A549 (cell line): ENCODE data around the gene NAB1. TPM values are rescaled to one million over a fixed set of nuclear protein-coding genes. Genes with fewer than 3 reads are reported as not detected.
A peak's percentile ranks its signal among the peaks of the same experiment; 100 is the strongest.

ENCODE experiments used
- ATAC-seq, 2 experiments: fragments of 200-7000 bp in 1 of 2; fragments of >200 bp in 1 of 2; cut with Nextera tagmentation in 1 of 2; cut with Tn5 transposase in 1 of 2; 3 replicates each; pipeline versions ENCODE4 v1.8.0 to v1.9.1; 2018 to 2020; ENCODE audit warnings: mild to moderate bottlenecking in 1 of 2, moderate library complexity in 1 of 2
- CTCF ChIA-PET: fragments of 300-600 bp; sonication (Branson Sonifier 250); formaldehyde crosslinking; extraction: SDS; loops from one replicate; lab custom pipeline; 2021; ENCODE audit warnings: antibody characterized with exemption, inconsistent platforms; lab: Yijun Ruan, JAX
- POLR2A ChIA-PET: fragments of 350-600 bp; formaldehyde crosslinking; extraction: SDS; loops from one replicate; lab custom pipeline; 2021; ENCODE audit warnings: antibody characterized with exemption, inconsistent platforms; lab: Yijun Ruan, JAX
- DNase-seq, 2 experiments: peaks; one replicate each; pipeline versions ENCODE4 v3.0.0 to v3.0.0-alpha.2; 2011 to 2016; ENCODE audit warnings: low read depth in 1 of 2, low spot score in 1 of 2
- FAIRE-seq: peaks from 2 replicates; lab custom pipeline; 2011; peaks lifted over from hg19 to GRCh38; lab: Jason Lieb, UNC
- H3K27ac ChIP-seq, 2 experiments: fragments of >200 bp; sonication (Bioruptor Twin); formaldehyde crosslinking; 3 replicates each; pipeline ENCODE4 v1.5.1; 2016 to 2017
- H3K4me1 ChIP-seq: fragments of >200 bp; sonication (Bioruptor Twin); formaldehyde crosslinking; 3 replicates; pipeline ENCODE4 v1.6.1; 2016
- H3K4me2 ChIP-seq: fragments of >200 bp; sonication (Bioruptor Twin); formaldehyde crosslinking; 3 replicates; pipeline ENCODE4 v1.6.1; 2016
- H3K4me3 ChIP-seq: fragments of >200 bp; sonication (Bioruptor Twin); formaldehyde crosslinking; 3 replicates; pipeline ENCODE4 v1.5.1; 2016
- H3K9me3 ChIP-seq: fragments of >200 bp; sonication (Bioruptor Twin); formaldehyde crosslinking; 3 replicates; pipeline ENCODE4 v1.6.1; 2016
- ATOH8 ChIP-seq: fragments of 250-450 bp; sonication (Bioruptor Pico); IDR thresholded peaks from 2 replicates; pipeline ENCODE4 v1.5.0; 2020; ENCODE audit warnings: low read depth, mild to moderate bottlenecking, moderate library complexity
- BCL3 ChIP-seq: fragments of >200 bp; sonication (Bioruptor Twin); formaldehyde crosslinking; IDR thresholded peaks from 3 replicates; pipeline ENCODE4 v1.6.1; 2016
- BHLHE40 ChIP-seq: IDR thresholded peaks from 2 replicates; pipeline ENCODE4 v1.6.1; 2012; ENCODE audit warnings: low read depth, low read length, inconsistent platforms
- CHD2 ChIP-seq: fragments of 150-350 bp; IDR thresholded peaks from 2 replicates; pipeline ENCODE4 v1.6.1; 2014; ENCODE audit warnings: low read length; ENCODE audit not compliant: partially characterized antibody
- E2F6 ChIP-seq: IDR thresholded peaks from 2 replicates; pipeline ENCODE4 v1.6.1; 2012; ENCODE audit warnings: low read depth, borderline replicate concordance
- EHF ChIP-seq: fragments of 250-450 bp; sonication (Bioruptor Pico); IDR thresholded peaks from 2 replicates; pipeline ENCODE4 v1.5.0; 2020; ENCODE audit warnings: mild to moderate bottlenecking
- ELK1 ChIP-seq: fragments of 150-350 bp; IDR thresholded peaks from 2 replicates; pipeline ENCODE4 v1.6.1; 2014; ENCODE audit warnings: low read depth, mild to moderate bottlenecking, low read length
- GATA3 ChIP-seq: IDR thresholded peaks from 2 replicates; pipeline ENCODE4 v1.6.1; 2012; ENCODE audit warnings: borderline replicate concordance
- HEYL ChIP-seq: fragments of 250-450 bp; sonication (Bioruptor Pico); IDR thresholded peaks from 2 replicates; pipeline ENCODE4 v1.8.0; 2021; ENCODE audit warnings: mild to moderate bottlenecking, moderate library complexity
- HOXA7 ChIP-seq: fragments of 250-450 bp; sonication (Bioruptor Pico); IDR thresholded peaks from 2 replicates; pipeline ENCODE4 v1.5.0; 2020; ENCODE audit warnings: mild to moderate bottlenecking, moderate library complexity
- HOXB13 ChIP-seq: fragments of 250-450 bp; sonication (Bioruptor Pico); IDR thresholded peaks from 2 replicates; pipeline ENCODE4 v1.5.0; 2020; ENCODE audit warnings: low read depth, mild to moderate bottlenecking, moderate library complexity
- JUN ChIP-seq, 2 experiments: fragments of >200 bp; sonication (Bioruptor Twin); formaldehyde crosslinking; IDR thresholded peaks; 2 replicates in 1 of 2; 3 replicates in 1 of 2; pipeline ENCODE4 v1.6.1; 2016 to 2017
- MAFK ChIP-seq: fragments of 450-650 bp; IDR thresholded peaks from 2 replicates; pipeline ENCODE4 v1.6.1; 2014; ENCODE audit not compliant: partially characterized antibody
- MAZ ChIP-seq: fragments of 150-350 bp; IDR thresholded peaks from 2 replicates; pipeline ENCODE4 v1.6.1; 2014; ENCODE audit warnings: antibody characterized with exemption, low read depth, low read length, borderline replicate concordance
- MYC ChIP-seq: IDR thresholded peaks from 2 replicates; pipeline ENCODE4 v1.6.1; 2012; ENCODE audit warnings: mild to moderate bottlenecking, inconsistent platforms, low read length, improper control_type of control experiment, borderline replicate concordance
- NPAS2 ChIP-seq: fragments of 250-450 bp; sonication (Bioruptor Pico); IDR thresholded peaks from 2 replicates; pipeline ENCODE4 v1.8.0; 2022; ENCODE audit warnings: mild to moderate bottlenecking, moderate library complexity, borderline replicate concordance
- PBX3 ChIP-seq: IDR thresholded peaks from 2 replicates; pipeline ENCODE4 v1.6.1; 2012
- PHF8 ChIP-seq: fragments of 200-600 bp; sonication (generic); IDR thresholded peaks from 2 replicates; pipeline ENCODE4 v1.6.1; 2016; ENCODE audit warnings: low read depth, mild to moderate bottlenecking, antibody characterized with exemption, moderate library complexity, borderline replicate concordance
- RAD21 ChIP-seq, 2 experiments: fragments of >200 bp in 1 of 2; sonication (Bioruptor Twin) in 1 of 2; formaldehyde crosslinking in 1 of 2; IDR thresholded peaks in 1 of 2; conservative IDR thresholded peaks in 1 of 2; 2 replicates in 1 of 2; 3 replicates in 1 of 2; pipeline ENCODE4 v1.6.1; 2012 to 2018; ENCODE audit warnings: inconsistent platforms in 1 of 2
- TFCP2L1 ChIP-seq: fragments of 250-450 bp; sonication (Bioruptor Pico); IDR thresholded peaks from 2 replicates; pipeline ENCODE4 v1.5.0; 2021; ENCODE audit warnings: mild to moderate bottlenecking
- ZC3H11A ChIP-seq: fragments of 450-650 bp; IDR thresholded peaks from 2 replicates; pipeline ENCODE4 v1.6.1; 2014; ENCODE audit warnings: antibody characterized with exemption, mild to moderate bottlenecking
- ZSCAN20 ChIP-seq: fragments of 250-450 bp; sonication (Bioruptor Pico); IDR thresholded peaks from 2 replicates; pipeline ENCODE4 v1.8.0; 2022; ENCODE audit warnings: mild to moderate bottlenecking, moderate library complexity
- WGBS: methylation state at CpG from one replicate; pipeline ENCODE4 v1.1.6; 2017; ENCODE audit errors: missing lambda C conversion rate; 5-methylcytosine and 5-hydroxymethylcytosine counted together
- polyA plus RNA-seq, 4 experiments: library from polyadenylated mRNA; depleted of rRNA in 3 of 4; stranded (reverse); fragments of >200 nt; fragmentation: RNase III in 1 of 4; extraction: RNeasy Plus Mini Kit Qiagen cat#74134 plus additional on column Dnase treatment in 1 of 4; gene quantifications; 2 replicates in 3 of 4; 3 replicates in 1 of 4; pipeline ENCODE4 v1.2.3, GENCODE V29; 2011 to 2017

Gene NAB1
- polyA plus RNA-seq, 2 of the 4 experiments (the other 2 are of a cell fraction), result 37.6 to 67.3 TPM

- no peak for TF ChIP-seq CHD2
- TF ChIP-seq GATA3, result no peak
- TF ChIP-seq ATOH8 (CRISPR knock-in tag), result no peak
Observed at GRCh38 chr2:190657474-190658255, 8.8 kb downstream of the NAB1 start (continued).

- TF ChIP-seq HOXB13 (CRISPR knock-in tag), result no peak
- TF ChIP-seq BHLHE40, result no peak
- no peak for TF ChIP-seq HEYL (CRISPR knock-in tag)
- TF ChIP-seq E2F6, result no peak
- no peak for TF ChIP-seq NPAS2 (CRISPR knock-in tag)
- no peak for TF ChIP-seq JUN (IDR thresholded peaks at IDR 0.05)
- no peak for TF ChIP-seq PBX3
- no peak for TF ChIP-seq MYC
- TF ChIP-seq MAFK, result no peak
- no peak for TF ChIP-seq ZSCAN20 (CRISPR knock-in tag)
- no peak for TF ChIP-seq MAZ
- TF ChIP-seq BCL3, result no peak
- no peak for TF ChIP-seq HOXA7 (CRISPR knock-in tag)
- no peak for TF ChIP-seq TFCP2L1 (CRISPR knock-in tag)
- TF ChIP-seq EHF (CRISPR knock-in tag), result no peak
- TF ChIP-seq ZC3H11A, result no peak
- TF ChIP-seq RAD21 (conservative IDR thresholded peaks at IDR 0.05 in 1 of 2, IDR thresholded peaks at IDR 0.05 in 1 of 2), result no peak
- no peak for TF ChIP-seq ELK1
- TF ChIP-seq GATA3, result no peak
- TF ChIP-seq PHF8, result no peak
Observed at GRCh38 chr2:190659553-190659952, 10.7 kb downstream of the NAB1 start.

More at GRCh38 chr2:190659553-190659952, 10.7 kb downstream of the NAB1 start:
- ChIA-PET POLR2A (no interaction called here), CTCF (interaction anchor here (1.1 kb wide), 1 partner anchor 9 kb away, joined by 5 read pairs; no protein-coding TSS in a partner anchor)
- peak in 1 of 2 experiments; percentile 32; a peak in 1 of 6 replicates for ATAC-seq
- Histone ChIP-seq H3K4me1 (peaks cover 49% of the 10 kb centered on the region), H3K9me3 (no peaks in the 10 kb centered on the region), H3K27ac (no peak overlapping the region), H3K4me3 (no peak overlapping the region), H3K4me2 (no peak overlapping the region)
- no peak for FAIRE-seq
- DNase-seq, result no peak
- WGBS, result 80% methylated on average over 8 of the region's 8 CpGs
